Stimulated activated CD8-positive, alpha-beta memory T cell treated with anti-CD3 and anti-CD28 coated beads, Interleukin-12 subunit alpha, Interleukin-12 subunit beta, amount 100 ng/mL, for 4 hours (primary cell): ENCODE data around the gene ASB16.
A peak's percentile ranks its signal among the peaks of the same experiment; 100 is the strongest.
"Not testable (repeated sequence)": the region's sequence is repeated elsewhere in the genome, so short reads cannot be mapped to it uniquely, and the experiment has no call there.

Experiments
- DNase-seq: peaks from one replicate; pipeline ENCODE4 v3.0.0-alpha.2; 2020; ENCODE audit warnings: low read depth

ASB16 gene, protein sequence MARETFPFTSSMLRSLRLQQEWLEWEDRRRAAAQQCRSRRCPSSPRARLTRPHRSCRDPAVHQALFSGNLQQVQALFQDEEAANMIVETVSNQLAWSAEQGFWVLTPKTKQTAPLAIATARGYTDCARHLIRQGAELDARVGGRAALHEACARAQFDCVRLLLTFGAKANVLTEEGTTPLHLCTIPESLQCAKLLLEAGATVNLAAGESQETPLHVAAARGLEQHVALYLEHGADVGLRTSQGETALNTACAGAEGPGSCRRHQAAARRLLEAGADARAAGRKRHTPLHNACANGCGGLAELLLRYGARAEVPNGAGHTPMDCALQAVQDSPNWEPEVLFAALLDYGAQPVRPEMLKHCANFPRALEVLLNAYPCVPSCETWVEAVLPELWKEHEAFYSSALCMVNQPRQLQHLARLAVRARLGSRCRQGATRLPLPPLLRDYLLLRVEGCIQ

GRCh38 chr17:44170499-44171201 lies at the start of gene ASB16:
Gene ASB16 (plus strand): TSS chr17:44170704. CDS start chr17:44170790, 86 bp downstream.
- DNase-seq: no peak

- DNase-seq: no peak
These were observed 49.5 kb upstream of the ASB16 start for GRCh38 chr17:44120851-44121605.

- DNase-seq: no peak
These were observed 48.3 kb upstream of the ASB16 start for GRCh38 chr17:44121997-44122815.

- DNase-seq: no peak
These were observed 47.6 kb upstream of the ASB16 start for GRCh38 chr17:44122816-44123355.

DNA sequence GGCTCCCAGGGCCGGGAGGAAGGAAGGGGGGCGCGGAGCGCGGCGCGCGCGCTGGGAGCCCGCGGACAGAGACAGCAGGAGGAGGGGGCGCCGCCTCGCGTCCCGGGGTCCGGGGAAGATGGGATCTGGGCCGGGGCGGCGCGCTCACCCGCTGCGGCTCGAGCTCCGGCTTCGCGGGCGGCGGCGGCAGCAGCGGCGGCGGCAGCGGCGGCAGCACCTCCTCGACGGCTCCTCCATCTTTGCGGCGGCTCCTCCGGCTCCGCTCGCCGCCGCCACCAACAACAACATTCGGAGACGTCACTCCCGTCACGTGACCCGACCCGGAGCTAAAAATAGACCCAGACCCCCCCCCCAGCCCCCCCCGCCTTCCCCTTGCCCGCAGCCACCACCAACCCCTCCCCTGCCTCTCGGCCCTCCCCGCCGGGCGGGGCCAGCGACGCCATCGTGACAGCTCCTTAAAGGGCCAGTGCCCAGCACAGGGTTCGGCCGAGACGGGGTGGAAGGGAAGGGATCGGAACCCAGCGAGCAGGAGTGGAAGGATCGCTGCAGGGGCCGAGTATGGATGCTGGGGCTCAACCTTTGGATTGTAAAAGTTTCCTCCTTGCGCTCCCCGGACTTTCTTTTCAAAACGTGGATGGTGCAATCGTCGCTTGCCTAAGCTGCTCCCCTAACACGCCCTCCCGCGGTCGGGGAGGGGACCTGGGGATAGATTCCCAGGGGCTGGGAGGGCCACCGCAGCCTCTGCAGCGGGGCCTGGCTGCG lies 47.0 kb upstream of the ASB16 start, which contains the start of gene HDAC5:
Gene HDAC5 (minus strand): TSS at position 286 of the 762 bp plus-strand sequence. CDS start 6,126 bp downstream, outside the sequence.
- peak; percentile 94 for DNase-seq

- DNase-seq: no peak
These were observed 46.4 kb upstream of the ASB16 start for GRCh38 chr17:44124118-44124438.

GRCh38 chr17:44128383-44128782 lies 42.1 kb upstream of the ASB16 start:
- no peak for DNase-seq

DNA sequence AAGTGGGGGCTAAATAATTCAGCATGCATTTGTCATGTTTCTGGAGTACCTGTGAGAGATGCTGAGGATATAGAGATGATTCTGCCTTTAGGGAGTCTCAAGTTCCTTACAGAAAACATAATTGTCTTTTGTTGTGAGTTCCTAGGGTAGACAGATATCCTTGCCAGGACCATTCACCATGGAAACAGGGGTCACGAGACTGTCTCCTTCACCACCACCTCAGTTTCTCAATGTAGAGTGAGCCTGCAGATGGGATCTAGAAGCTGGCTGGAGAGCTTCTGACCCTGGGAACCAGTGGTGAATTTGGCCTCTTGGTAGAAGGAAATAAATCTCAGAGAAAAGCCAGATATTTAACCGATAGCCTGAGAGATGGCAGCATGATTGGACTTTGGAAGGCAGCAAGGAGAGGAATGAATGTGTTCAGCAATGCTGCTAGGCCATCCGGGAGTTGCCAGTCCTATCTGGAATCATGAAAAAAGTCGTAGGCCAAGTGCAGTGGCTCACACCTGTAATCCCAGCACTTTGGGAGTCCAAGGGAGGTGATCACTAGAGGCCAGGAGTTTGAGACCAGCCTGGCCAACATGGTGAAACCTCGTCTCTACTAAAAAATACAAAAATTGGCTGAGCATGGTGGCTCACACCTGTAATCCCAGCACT lies 39.7 kb upstream of the ASB16 start:
- DNase-seq: no peak

DNA sequence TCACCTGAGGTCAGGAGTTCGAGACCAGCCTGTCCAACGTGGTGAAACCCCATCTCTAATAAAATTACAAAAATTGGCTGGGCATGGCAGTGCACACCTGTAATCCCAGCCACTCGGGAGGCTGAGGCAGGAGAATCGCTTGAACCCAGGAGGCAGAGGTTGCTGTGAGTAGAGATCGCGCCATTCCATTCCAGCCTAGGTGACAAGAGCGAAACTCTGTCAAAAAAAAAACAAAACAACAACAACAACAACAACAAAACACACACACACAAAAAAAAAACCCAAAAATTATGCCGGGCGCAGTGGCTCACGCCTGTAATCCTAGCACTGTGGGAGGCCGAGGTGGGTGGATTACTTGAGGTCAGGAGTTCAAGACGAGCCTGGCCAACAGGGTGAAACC lies 39.1 kb upstream of the ASB16 start:
- not testable (repeated sequence) for DNase-seq

GRCh38 chr17:44132275-44132821 lies 38.2 kb upstream of the ASB16 start:
- no peak for DNase-seq

DNA sequence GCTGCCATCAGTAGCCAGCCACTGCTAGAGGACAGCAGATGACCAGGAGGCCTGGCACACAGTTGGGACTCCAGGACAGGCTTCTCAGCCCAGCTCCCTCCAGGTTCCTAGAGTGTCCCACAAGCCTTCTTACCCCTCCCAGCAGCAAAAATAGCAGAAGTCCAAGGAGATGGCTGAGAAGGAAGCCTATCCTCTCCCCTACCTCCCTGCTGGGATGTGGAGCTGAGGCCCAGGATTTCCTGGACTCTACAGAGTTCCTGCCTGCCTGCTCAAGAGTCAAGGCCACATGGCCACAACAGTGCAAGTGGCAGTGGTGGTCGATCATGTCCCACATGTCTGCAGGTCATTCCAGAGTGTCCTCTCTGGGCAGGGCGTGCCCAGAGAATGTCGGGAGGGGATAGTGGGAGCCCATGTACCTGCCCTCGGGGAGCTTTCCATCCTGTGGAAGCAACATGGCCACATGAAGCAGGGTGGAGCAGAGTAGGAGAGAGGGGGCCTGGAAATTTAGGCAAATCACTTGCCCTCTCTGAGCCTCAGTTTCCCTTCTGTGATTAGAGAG lies 36.5 kb upstream of the ASB16 start:
- no peak for DNase-seq

- no peak for DNase-seq
These were observed 35.5 kb upstream of the ASB16 start for GRCh38 chr17:44134752-44135568.

DNA sequence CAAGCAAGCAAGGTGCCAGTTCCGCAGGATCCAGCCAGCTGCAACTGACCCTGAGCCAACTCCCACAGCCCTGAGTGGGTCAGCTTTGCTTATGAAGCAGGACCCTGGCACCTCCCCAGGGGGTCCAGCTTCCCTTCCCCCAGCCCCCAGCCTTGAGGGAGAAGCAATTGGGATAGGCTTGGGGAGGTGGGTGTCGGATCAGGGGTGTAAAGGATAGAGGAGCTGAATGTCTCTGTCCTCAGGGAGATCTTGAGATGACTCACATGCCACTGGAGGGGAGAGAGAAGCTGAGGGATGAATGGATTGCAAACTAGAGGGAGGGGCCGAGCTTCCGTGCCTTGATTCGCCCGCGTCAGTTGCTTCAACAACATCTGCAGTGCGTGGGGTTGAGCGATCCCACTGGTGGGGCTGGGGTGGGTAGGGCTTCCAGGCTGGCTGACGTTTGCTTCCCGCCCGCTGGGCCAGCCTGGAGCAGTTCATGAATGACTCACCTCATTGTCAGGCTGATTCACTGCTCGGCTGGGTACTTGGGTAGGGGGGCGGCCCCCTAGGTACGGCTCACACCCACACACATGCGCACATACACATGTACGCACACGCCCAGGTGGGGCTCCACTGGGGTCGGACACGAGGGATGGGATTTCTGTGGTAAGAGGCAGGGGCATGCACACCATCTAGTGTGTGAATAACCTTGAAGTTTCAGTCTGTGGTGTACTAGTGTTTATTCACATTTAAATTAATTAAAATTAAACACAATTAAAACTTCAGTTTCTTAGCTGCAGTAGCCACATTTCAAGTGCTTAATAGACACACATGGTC lies 32.4 kb upstream of the ASB16 start:
- DNase-seq: peak; percentile 49

- not testable (repeated sequence) for DNase-seq
These were observed 26.6 kb upstream of the ASB16 start for GRCh38 chr17:44143921-44144320.

DNA sequence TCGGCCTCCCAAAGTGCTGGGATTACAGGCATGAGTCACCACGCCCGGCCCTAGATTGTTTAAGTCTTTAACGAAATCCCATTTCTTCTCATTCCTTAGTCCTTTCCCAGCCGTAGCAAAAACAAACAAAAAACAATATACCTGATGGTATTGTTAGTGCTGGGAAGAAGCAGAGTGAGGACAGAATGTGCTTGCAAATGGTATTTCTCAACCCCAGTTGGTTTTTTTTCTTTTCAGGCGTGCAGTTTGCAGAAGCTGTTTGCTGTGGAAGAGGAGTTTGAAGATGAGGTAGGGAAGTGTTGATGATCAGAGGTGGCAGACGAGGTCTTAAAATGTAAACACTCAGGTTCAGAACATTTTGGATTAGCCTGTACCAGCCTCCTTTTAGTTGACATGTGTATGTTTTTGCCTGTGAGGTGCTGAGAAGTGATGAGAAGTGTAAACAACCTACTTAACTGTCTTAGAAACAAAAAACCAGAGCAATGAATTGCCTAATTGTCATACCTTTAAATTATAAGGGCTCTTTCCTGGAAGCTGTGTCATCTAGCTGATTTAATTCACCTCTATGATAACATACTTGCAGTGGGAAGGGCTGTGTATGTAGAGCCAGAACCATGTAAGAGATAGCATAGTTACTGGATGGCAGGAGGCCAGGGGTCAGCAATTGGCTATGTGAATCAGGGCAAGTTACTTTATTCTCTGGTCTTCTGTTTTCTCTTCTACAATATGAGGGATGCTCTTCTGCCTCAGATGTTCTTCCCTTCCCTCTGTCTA lies 25.4 kb upstream of the ASB16 start:
- DNase-seq: no peak

DNA sequence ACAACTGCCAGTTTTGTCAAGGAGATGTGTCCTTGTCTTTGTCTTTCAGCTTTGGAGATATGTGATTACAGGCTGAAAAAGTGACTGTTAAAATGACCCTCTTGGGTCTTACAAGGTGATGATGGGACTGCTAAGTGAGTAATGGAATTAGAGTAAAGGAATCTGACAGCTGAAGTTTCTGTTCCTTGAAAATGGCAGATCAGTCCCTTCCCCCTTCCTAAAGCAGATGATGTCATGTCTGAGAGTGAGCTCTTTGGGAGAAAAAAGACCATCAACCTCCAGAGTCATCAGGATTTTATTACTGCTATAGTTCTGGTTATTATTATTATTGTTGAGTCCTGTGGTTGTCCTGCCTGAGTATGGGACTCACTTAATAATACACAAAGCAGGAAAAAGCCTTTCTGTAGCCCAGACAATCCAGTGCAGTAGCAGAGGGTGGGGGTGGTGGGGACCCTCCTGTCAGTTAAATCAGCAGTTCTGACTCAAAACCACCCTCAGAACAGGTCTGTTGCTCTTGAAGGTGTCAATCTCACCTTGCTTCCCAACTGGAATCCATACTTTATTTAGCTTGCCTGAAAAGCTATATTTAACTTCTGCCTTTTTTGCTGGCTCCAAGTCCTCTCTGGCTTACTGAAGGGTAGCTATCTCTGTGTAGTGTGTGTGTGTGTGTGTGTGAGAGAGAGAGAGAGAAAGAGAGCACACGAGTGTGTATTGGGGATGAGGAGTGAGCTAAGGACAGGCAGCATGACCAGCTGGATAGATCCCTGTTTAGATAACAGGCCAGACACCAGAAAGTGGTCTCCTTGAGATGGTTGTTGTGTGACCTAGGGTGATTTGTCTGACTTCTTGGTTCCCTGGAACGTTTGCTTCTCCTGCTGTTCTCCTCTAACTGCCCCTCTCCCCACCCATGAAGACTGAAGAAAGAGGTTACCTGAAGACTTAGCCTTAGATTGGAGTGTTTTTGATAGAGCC lies 23.8 kb upstream of the ASB16 start:
- no peak for DNase-seq
